ENCODE results near the gene TBC1D4.

DNA sequence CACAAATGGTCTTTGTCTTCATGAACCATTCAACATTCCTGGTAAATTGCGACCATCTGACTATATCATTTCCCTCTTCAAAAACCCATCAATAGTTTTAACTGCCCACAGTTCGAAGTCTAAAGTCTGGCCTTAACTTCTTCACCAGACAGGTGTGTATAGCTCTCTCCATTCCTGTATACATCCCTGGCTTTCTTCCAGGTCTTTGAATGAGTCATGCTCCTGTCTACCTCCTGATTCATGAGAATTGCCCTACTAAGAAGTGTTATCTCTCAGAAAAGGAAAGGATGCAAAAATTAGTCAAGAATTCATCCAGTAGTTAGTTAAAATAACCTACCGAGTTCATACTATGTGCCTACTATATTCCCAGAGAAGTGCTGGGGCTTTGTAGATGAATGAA, 225.0 kb downstream of the TBC1D4 start:
- TF ChIP-seq, protein P1, sequence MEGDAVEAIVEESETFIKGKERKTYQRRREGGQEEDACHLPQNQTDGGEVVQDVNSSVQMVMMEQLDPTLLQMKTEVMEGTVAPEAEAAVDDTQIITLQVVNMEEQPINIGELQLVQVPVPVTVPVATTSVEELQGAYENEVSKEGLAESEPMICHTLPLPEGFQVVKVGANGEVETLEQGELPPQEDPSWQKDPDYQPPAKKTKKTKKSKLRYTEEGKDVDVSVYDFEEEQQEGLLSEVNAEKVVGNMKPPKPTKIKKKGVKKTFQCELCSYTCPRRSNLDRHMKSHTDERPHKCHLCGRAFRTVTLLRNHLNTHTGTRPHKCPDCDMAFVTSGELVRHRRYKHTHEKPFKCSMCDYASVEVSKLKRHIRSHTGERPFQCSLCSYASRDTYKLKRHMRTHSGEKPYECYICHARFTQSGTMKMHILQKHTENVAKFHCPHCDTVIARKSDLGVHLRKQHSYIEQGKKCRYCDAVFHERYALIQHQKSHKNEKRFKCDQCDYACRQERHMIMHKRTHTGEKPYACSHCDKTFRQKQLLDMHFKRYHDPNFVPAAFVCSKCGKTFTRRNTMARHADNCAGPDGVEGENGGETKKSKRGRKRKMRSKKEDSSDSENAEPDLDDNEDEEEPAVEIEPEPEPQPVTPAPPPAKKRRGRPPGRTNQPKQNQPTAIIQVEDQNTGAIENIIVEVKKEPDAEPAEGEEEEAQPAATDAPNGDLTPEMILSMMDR (IDR thresholded peaks at IDR 0.05), result no peak
- no peak for TF ChIP-seq EP300 (IDR thresholded peaks at IDR 0.05)
